DOHH2 (cell line): ENCODE results near the gene EPHB2.

ENCODE experiments used
- CTCF ChIP-seq: fragments of 200-600 bp; sonication (generic); IDR thresholded peaks from one replicate; pipeline ENCODE4 v1.5.1; 2014; ENCODE audit warnings: antibody characterized with exemption, mild to moderate bottlenecking, low read depth, low read length; ENCODE audit not compliant: poor library complexity, severe bottlenecking
- EZH2phosphoT487 ChIP-seq: fragments of 200-600 bp; sonication (generic); IDR thresholded peaks from 2 replicates; pipeline ENCODE4 v1.6.1; 2017; ENCODE audit warnings: borderline replicate concordance, mild to moderate bottlenecking, antibody characterized with exemption, low read length, moderate library complexity, mixed read lengths

- TF ChIP-seq CTCF: no peak
- no peak for TF ChIP-seq EZH2phosphoT487
These were observed 16.5 kb upstream of the EPHB2 start for GRCh38 chr1:22694172-22694571.
